Ovary (tissue), 3 donors: ENCODE results near the gene LRRC57.

Experiments
- EP300 ChIP-seq: sonication (generic); formaldehyde crosslinking; IDR thresholded peaks from one replicate; pipeline ENCODE4 v1.6.1; 2017; ENCODE audit warnings: antibody characterized with exemption
- POLR2A ChIP-seq: fragments of 450-650 bp; IDR thresholded peaks from one replicate; pipeline ENCODE4 v1.6.1; 2017; ENCODE audit warnings: antibody characterized with exemption, mild to moderate bottlenecking, moderate library complexity
- TF ChIP-seq, protein P1 (sequence below), 3 donors: fragments of 450-650 bp in 2 of 3; fragments of 200-600 bp in 1 of 3; IDR thresholded peaks; one replicate each; pipeline versions ENCODE4 v1.5.1 to v1.8.0; 2016 to 2022; ENCODE audit warnings: antibody characterized with exemption in 3 of 3, mild to moderate bottlenecking in 1 of 3
- donor health status: DM: no; HTN: no; CAD: no.

DNA sequence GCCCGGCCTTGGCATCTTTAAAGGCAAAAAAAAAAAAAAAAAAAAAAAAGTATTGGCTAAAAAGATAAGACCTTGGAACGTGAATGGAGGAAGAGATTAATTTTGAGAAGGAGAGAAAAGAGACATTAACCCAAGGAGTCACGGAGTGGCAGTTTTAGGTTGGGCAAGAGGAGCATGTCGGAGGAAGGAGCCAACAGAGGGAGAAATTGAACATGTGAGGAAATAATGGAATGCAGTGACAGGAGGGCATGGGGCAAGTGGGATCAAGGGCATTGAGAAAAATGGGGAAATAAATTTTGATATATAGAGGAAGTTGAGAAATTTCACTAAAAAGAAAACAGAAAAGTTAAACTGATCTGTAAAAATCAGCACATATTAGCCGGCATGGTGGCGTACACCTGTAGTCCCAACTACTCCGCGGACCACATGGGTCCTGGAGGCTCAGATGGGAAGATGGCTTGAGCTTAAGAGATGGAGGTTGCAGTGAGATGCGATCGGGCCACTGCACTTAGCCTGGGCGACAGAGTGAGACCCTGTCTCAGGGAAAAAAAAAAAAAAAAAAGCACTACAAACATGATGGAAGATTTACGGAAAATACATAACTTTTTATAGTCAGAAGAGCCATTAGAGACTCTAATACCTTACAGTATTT is 1.3 kb upstream of the LRRC57 start:
- TF ChIP-seq POLR2A (no peak), EP300 (no peak)
- TF ChIP-seq, protein P1, sequence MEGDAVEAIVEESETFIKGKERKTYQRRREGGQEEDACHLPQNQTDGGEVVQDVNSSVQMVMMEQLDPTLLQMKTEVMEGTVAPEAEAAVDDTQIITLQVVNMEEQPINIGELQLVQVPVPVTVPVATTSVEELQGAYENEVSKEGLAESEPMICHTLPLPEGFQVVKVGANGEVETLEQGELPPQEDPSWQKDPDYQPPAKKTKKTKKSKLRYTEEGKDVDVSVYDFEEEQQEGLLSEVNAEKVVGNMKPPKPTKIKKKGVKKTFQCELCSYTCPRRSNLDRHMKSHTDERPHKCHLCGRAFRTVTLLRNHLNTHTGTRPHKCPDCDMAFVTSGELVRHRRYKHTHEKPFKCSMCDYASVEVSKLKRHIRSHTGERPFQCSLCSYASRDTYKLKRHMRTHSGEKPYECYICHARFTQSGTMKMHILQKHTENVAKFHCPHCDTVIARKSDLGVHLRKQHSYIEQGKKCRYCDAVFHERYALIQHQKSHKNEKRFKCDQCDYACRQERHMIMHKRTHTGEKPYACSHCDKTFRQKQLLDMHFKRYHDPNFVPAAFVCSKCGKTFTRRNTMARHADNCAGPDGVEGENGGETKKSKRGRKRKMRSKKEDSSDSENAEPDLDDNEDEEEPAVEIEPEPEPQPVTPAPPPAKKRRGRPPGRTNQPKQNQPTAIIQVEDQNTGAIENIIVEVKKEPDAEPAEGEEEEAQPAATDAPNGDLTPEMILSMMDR (IDR thresholded peaks at IDR 0.05), result no peak
